M059J (cell line): ENCODE results near the gene ASL. TPM values are rescaled to one million over a fixed set of nuclear protein-coding genes. Genes with fewer than 3 reads are reported as not detected.
A peak's percentile ranks its signal among the peaks of the same experiment; 100 is the strongest.
"Not testable (repeated sequence)": the region's sequence is repeated elsewhere in the genome, so short reads cannot be mapped to it uniquely, and the experiment has no call there.

Experiments used
- DNase-seq: peaks from one replicate; pipeline ENCODE4 v3.0.0-alpha.2; 2012; ENCODE audit warnings: low read depth
- total RNA-seq: library from RNA; depleted of rRNA; stranded (reverse); fragments of >200 nt; shearing (Covaris generic); gene quantifications from 2 replicates; pipeline ENCODE4 v1.2.3, GENCODE V29; 2014; rRNA removed

The ASL gene
- 39.1 and 39.9 TPM in 2 replicates for total RNA-seq

GRCh38 chr7:66075590-66076461, at the start of gene ASL:
Gene ASL (plus strand): TSS chr7:66075819. CDS start chr7:66076082, 263 bp downstream.
- DNase-seq = peak; percentile 92

GRCh38 chr7:66028342-66028741, 47.3 kb upstream of the ASL start:
- not testable (repeated sequence) for DNase-seq

GRCh38 chr7:66033471-66034385, 41.9 kb upstream of the ASL start:
- DNase-seq = peak; percentile 39

GRCh38 chr7:66034436-66035010, 41.1 kb upstream of the ASL start:
- peak; percentile 34 for DNase-seq

GRCh38 chr7:66036382-66036781, 39.2 kb upstream of the ASL start:
- no peak for DNase-seq

- no peak for DNase-seq
Measured at GRCh38 chr7:66036788-66037187, 38.8 kb upstream of the ASL start.

GRCh38 chr7:66039094-66039670, 36.4 kb upstream of the ASL start:
- DNase-seq = no peak

GRCh38 chr7:66043681-66044497, 31.7 kb upstream of the ASL start:
- peak; percentile 56 for DNase-seq

- not testable (repeated sequence) for DNase-seq
Measured at GRCh38 chr7:66044498-66044854, 31.1 kb upstream of the ASL start.

- peak; percentile 98 for DNase-seq
Measured at GRCh38 chr7:66047426-66047825, 28.2 kb upstream of the ASL start.

- not testable (repeated sequence) for DNase-seq
Measured at GRCh38 chr7:66049886-66050285, 25.7 kb upstream of the ASL start.

GRCh38 chr7:66050337-66050957, 25.2 kb upstream of the ASL start:
- DNase-seq = no peak

GRCh38 chr7:66050990-66051448, 24.6 kb upstream of the ASL start:
- peak; percentile 98 for DNase-seq

GRCh38 chr7:66052447-66052846, 23.2 kb upstream of the ASL start:
- no peak for DNase-seq

GRCh38 chr7:66054063-66054462, 21.6 kb upstream of the ASL start:
- peak; percentile 64 for DNase-seq

- DNase-seq = peak; percentile 50
Measured at GRCh38 chr7:66055321-66055956, 20.2 kb upstream of the ASL start.

GRCh38 chr7:66060796-66061195, 14.8 kb upstream of the ASL start:
- no peak for DNase-seq

GRCh38 chr7:66069732-66070131, 5.9 kb upstream of the ASL start:
- no peak for DNase-seq

- peak; percentile 62 for DNase-seq
Measured at GRCh38 chr7:66070222-66070621, 5.4 kb upstream of the ASL start.

GRCh38 chr7:66072208-66072607, 3.4 kb upstream of the ASL start:
- not testable (repeated sequence) for DNase-seq
